Hepatocyte (in vitro differentiated cells): ENCODE measurements around the gene CCDC32. TPM values are rescaled to one million over a fixed set of nuclear protein-coding genes. Genes with fewer than 3 reads are reported as not detected.

Experiments
- DNase-seq: peaks from one replicate; pipeline ENCODE4 v3.0.0-alpha.2; 2016; ENCODE audit warnings: low spot score
- H2AFZ ChIP-seq: fragments of 200-600 bp; sonication (generic); 2 replicates; pipeline ENCODE4 v1.6.0; 2016; ENCODE audit warnings: antibody characterized with exemption, mild to moderate bottlenecking
- H3K27ac ChIP-seq: fragments of 200-600 bp; sonication (generic); 2 replicates; pipeline ENCODE4 v1.5.1; 2016; ENCODE audit warnings: mild to moderate bottlenecking
- H3K27me3 ChIP-seq: fragments of 200-600 bp; sonication (generic); 2 replicates; pipeline ENCODE4 v1.6.1; 2016
- H3K36me3 ChIP-seq: fragments of 200-600 bp; sonication (generic); replicated peaks from 2 replicates; pipeline ENCODE4 v1.5.1; 2016; ENCODE audit warnings: low read depth; ENCODE audit not compliant: insufficient read depth
- H3K4me1 ChIP-seq: fragments of 200-600 bp; sonication (generic); 2 replicates; pipeline ENCODE4 v1.5.1; 2016; ENCODE audit warnings: mild to moderate bottlenecking, moderate library complexity; ENCODE audit not compliant: insufficient read depth
- H3K4me2 ChIP-seq: fragments of 200-600 bp; sonication (generic); 2 replicates; pipeline ENCODE4 v1.6.0; 2016
- H3K4me3 ChIP-seq: fragments of 200-600 bp; sonication (generic); 2 replicates; pipeline ENCODE4 v1.5.1; 2016; ENCODE audit warnings: mild to moderate bottlenecking
- H3K79me2 ChIP-seq: fragments of 200-600 bp; sonication (generic); 2 replicates; pipeline ENCODE4 v1.6.0; 2017; ENCODE audit warnings: mild to moderate bottlenecking
- H3K9me2 ChIP-seq: fragments of 200-600 bp; sonication (generic); replicated peaks from 2 replicates; pipeline ENCODE4 v1.6.0; 2017; ENCODE audit warnings: mild to moderate bottlenecking; ENCODE audit not compliant: insufficient read depth
- H3K9me3 ChIP-seq: fragments of 200-600 bp; sonication (generic); 2 replicates; pipeline ENCODE4 v1.5.1; 2016; ENCODE audit warnings: low read depth, mild to moderate bottlenecking
- H4K20me1 ChIP-seq: fragments of 200-600 bp; sonication (generic); 2 replicates; pipeline ENCODE4 v1.6.0; 2016; ENCODE audit warnings: mild to moderate bottlenecking; ENCODE audit not compliant: insufficient read depth, poor library complexity, severe bottlenecking
- CTCF ChIP-seq: fragments of 200-600 bp; sonication (generic); IDR thresholded peaks from 2 replicates; pipeline ENCODE4 v1.5.1; 2016; ENCODE audit warnings: antibody characterized with exemption, mild to moderate bottlenecking; ENCODE audit not compliant: poor library complexity
- EZH2 ChIP-seq: fragments of 200-600 bp; sonication (generic); IDR thresholded peaks from 2 replicates; pipeline ENCODE4 v1.6.1; 2016; ENCODE audit warnings: antibody characterized with exemption, mild to moderate bottlenecking, borderline replicate concordance
- EZH2phosphoT487 ChIP-seq: fragments of 200-600 bp; sonication (generic); IDR thresholded peaks from one replicate; pipeline ENCODE4 v1.6.1; 2018; ENCODE audit warnings: antibody characterized with exemption, mild to moderate bottlenecking, low read depth, moderate library complexity; ENCODE audit not compliant: unreplicated experiment, severe bottlenecking
- WGBS: methylation state at CpG from one replicate; pipeline ENCODE4 v1.1.6; 2016; ENCODE audit warnings: low lambda C conversion rate; ENCODE audit errors: missing lambda C conversion rate; 5-methylcytosine and 5-hydroxymethylcytosine counted together
- polyA plus RNA-seq: library from polyadenylated mRNA; unstranded; fragments of >200 nt; fragmentation: Nextera tagmentation; extraction: Ambion mirVana; gene quantifications from 2 replicates; pipeline ENCODE4 v1.2.1, GENCODE V29; 2016
- total RNA-seq: library from RNA; depleted of rRNA; stranded (reverse); fragments of >200 nt; gene quantifications from 2 replicates; pipeline ENCODE4 v1.2.3, GENCODE V29; 2014

The CCDC32 gene
- total and polyA plus RNA-seq, 2 experiments from 2014 or later = 25.7 to 30.9 TPM

GRCh38 chr15:40528801-40529200 lies 36.0 kb downstream of the CCDC32 start:
- no peaks in the 10 kb centered on the region for H3K27me3 ChIP-seq
- TF ChIP-seq EZH2 = no peak
- no peak for TF ChIP-seq EZH2phosphoT487
- TF ChIP-seq CTCF = no peak
- no peak overlapping the region for H3K27ac ChIP-seq
- H3K4me1 ChIP-seq = no peaks in the 10 kb centered on the region
- no peaks in the 10 kb centered on the region for H4K20me1 ChIP-seq
- no peak for DNase-seq
- H3K4me3 ChIP-seq = no peak overlapping the region
- WGBS = 94% methylated on average over 6 of the region's 6 CpGs
- H3K9me3 ChIP-seq = no peaks in the 10 kb centered on the region
- H3K4me2 ChIP-seq = no peak overlapping the region
- no peaks in the 10 kb centered on the region for H3K36me3 ChIP-seq
- no peak overlapping the region for H2AFZ ChIP-seq
- H3K79me2 ChIP-seq = no peaks in the 10 kb centered on the region
- H3K9me2 ChIP-seq = no peaks in the 10 kb centered on the region

- Histone ChIP-seq H3K4me2 (no peak overlapping the region), H3K4me1 (no peaks in the 10 kb centered on the region), H3K9me2 (no peaks in the 10 kb centered on the region), H4K20me1 (no peaks in the 10 kb centered on the region), H3K4me3 (no peak overlapping the region), H2AFZ (no peak overlapping the region), H3K27ac (no peak overlapping the region), H3K79me2 (no peaks in the 10 kb centered on the region), H3K9me3 (no peaks in the 10 kb centered on the region), H3K36me3 (no peaks in the 10 kb centered on the region), H3K27me3 (no peaks in the 10 kb centered on the region)
- TF ChIP-seq EZH2 (no peak), EZH2phosphoT487 (no peak), CTCF (no peak)
- no peak for DNase-seq
- 81% methylated on average over 3 of the region's 3 CpGs for WGBS
These were observed 39.0 kb downstream of the CCDC32 start for GRCh38 chr15:40525855-40526254.

- Histone ChIP-seq H3K36me3 (no peaks in the 10 kb centered on the region), H3K4me1 (no peaks in the 10 kb centered on the region), H3K9me3 (no peaks in the 10 kb centered on the region), H3K4me2 (no peak overlapping the region), H4K20me1 (no peaks in the 10 kb centered on the region), H3K27ac (no peak overlapping the region), H3K27me3 (no peaks in the 10 kb centered on the region), H2AFZ (no peak overlapping the region), H3K4me3 (no peak overlapping the region), H3K9me2 (no peaks in the 10 kb centered on the region), H3K79me2 (no peaks in the 10 kb centered on the region)
- no peak for TF ChIP-seq EZH2phosphoT487
- TF ChIP-seq EZH2 = no peak
- no peak for TF ChIP-seq CTCF
- no peak for DNase-seq
These were observed 41.2 kb downstream of the CCDC32 start for GRCh38 chr15:40523611-40524010.

- Histone ChIP-seq H3K79me2 (no peaks in the 10 kb centered on the region), H3K9me3 (no peaks in the 10 kb centered on the region), H3K4me3 (no peak overlapping the region), H3K4me2 (no peak overlapping the region), H2AFZ (no peak overlapping the region), H3K4me1 (peaks cover 4% of the 10 kb centered on the region), H3K36me3 (no peaks in the 10 kb centered on the region), H3K27ac (no peak overlapping the region), H3K9me2 (no peaks in the 10 kb centered on the region), H4K20me1 (no peaks in the 10 kb centered on the region), H3K27me3 (no peaks in the 10 kb centered on the region)
- WGBS = 89% methylated on average over 2 of the region's 2 CpGs
- DNase-seq = no peak
- no peak for TF ChIP-seq EZH2
- TF ChIP-seq EZH2phosphoT487 = no peak
- TF ChIP-seq CTCF = no peak
These were observed 48.5 kb downstream of the CCDC32 start for GRCh38 chr15:40516322-40516721.
